ENCODE data around the gene SMCHD1.

DNA sequence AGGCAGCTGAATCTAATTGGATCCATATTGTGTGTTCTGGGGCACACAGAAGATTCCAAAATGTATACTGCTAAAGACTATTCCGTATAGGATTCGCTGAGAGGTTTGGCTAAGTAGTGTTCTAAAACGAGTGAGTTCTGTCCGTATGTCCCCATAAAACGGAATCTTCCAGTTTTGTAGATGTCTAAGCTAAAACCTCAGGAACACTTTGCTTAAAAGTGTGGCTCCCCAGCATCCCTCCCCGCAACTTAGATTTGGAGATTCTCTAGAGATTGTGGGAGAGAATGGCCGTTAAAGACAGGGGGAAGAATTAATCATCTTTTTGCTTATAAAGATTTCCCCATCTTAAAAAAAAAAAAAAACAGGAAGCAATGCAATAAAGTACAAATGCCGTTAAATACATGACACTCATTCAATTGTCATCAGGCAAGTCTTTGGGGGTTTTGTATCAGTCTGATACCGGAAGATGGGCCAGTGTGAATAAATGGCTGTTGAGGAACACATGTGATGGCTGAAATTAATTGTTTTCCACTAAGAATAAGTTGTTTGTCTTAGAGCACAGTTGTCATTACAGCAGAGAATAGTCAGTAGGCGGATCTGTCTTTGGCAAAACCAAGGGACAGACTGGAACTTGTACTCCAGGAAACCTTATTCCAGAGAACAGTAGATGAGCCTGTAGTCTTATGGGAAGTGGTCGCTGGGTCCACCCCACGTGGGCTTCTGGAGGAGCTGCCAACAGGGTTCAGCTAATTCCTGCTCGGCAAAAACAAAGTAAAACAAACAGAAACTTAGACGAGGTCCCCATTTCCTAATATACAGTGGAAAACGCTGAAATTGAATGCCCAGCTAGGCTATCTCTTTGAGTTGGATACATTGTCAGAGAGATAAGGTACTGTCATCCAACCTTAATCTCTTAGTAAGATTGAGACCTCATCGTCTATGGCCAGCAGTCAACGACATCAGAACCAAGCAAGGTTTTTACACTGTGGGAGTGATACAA lies 193.0 kb downstream of the SMCHD1 start:
- TF ChIP-seq, protein P1, sequence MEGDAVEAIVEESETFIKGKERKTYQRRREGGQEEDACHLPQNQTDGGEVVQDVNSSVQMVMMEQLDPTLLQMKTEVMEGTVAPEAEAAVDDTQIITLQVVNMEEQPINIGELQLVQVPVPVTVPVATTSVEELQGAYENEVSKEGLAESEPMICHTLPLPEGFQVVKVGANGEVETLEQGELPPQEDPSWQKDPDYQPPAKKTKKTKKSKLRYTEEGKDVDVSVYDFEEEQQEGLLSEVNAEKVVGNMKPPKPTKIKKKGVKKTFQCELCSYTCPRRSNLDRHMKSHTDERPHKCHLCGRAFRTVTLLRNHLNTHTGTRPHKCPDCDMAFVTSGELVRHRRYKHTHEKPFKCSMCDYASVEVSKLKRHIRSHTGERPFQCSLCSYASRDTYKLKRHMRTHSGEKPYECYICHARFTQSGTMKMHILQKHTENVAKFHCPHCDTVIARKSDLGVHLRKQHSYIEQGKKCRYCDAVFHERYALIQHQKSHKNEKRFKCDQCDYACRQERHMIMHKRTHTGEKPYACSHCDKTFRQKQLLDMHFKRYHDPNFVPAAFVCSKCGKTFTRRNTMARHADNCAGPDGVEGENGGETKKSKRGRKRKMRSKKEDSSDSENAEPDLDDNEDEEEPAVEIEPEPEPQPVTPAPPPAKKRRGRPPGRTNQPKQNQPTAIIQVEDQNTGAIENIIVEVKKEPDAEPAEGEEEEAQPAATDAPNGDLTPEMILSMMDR (IDR thresholded peaks at IDR 0.05) = no peak
- no peak for TF ChIP-seq POLR2A (IDR thresholded peaks at IDR 0.05)

All from Peyer's patch (tissue), 4 donors.